Endothelial cell of umbilical vein (primary cell): ENCODE data around the gene FAM174B.

Source experiments
- EZH2 ChIP-seq: IDR thresholded peaks from 2 replicates; pipeline ENCODE4 v1.6.1; 2012; ENCODE audit warnings: borderline replicate concordance, low read depth, mild to moderate bottlenecking, moderate library complexity, low read length, inconsistent platforms; ENCODE audit not compliant: severe bottlenecking
- TF ChIP-seq, protein P1 (sequence below), 2 donors: IDR thresholded peaks; 1 replicate in 1 of 2; 2 replicates in 1 of 2; pipeline ENCODE4 v1.5.1; 2011; ENCODE audit warnings: low read length in 2 of 2, mild to moderate bottlenecking in 2 of 2, moderate library complexity in 2 of 2, control low read depth in 1 of 2, inconsistent platforms in 1 of 2, low read depth in 1 of 2; ENCODE audit not compliant: insufficient read depth in 1 of 2; ENCODE audit errors: extremely low read depth in 1 of 2

DNA sequence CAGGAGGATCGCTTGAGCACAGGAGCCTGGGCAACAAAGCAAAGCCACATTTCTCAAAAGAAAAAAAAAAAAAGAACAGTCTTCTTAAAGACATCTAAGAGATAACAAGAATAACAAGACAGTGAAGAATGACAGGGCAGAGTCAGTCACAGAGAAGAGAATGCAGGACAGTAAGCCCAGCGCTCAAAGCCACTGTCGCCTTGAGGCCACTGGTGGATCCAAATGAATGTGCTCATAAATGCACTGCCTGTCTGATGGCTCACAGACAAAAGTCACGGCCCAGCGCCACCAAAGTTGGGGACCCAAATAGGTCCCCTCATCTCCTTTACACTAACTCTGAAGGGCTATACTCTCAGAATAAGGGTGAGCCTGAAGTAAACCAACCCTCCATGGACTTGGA is 52.3 kb downstream of the FAM174B start:
- TF ChIP-seq, protein P1, sequence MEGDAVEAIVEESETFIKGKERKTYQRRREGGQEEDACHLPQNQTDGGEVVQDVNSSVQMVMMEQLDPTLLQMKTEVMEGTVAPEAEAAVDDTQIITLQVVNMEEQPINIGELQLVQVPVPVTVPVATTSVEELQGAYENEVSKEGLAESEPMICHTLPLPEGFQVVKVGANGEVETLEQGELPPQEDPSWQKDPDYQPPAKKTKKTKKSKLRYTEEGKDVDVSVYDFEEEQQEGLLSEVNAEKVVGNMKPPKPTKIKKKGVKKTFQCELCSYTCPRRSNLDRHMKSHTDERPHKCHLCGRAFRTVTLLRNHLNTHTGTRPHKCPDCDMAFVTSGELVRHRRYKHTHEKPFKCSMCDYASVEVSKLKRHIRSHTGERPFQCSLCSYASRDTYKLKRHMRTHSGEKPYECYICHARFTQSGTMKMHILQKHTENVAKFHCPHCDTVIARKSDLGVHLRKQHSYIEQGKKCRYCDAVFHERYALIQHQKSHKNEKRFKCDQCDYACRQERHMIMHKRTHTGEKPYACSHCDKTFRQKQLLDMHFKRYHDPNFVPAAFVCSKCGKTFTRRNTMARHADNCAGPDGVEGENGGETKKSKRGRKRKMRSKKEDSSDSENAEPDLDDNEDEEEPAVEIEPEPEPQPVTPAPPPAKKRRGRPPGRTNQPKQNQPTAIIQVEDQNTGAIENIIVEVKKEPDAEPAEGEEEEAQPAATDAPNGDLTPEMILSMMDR (IDR thresholded peaks at IDR 0.05; ENCODE audit: extremely low read depth in 1 of 2, insufficient read depth in 1 of 2, low read depth in 1 of 2, low read length in 2 of 2) = no peak
- no peak for TF ChIP-seq EZH2
